ENCODE data around the gene S100A6.

- no peak for TF ChIP-seq POLR2AphosphoS5 (IDR thresholded peaks at IDR 0.05)
- no peak for TF ChIP-seq POLR2A (IDR thresholded peaks at IDR 0.05)
Observed at GRCh38 chr1:153563991-153564390, 28.2 kb upstream of the S100A6 start.
